Transverse colon (tissue), 4 donors: ENCODE measurements around the gene CDYL. TPM values are rescaled to one million over a fixed set of nuclear protein-coding genes. Genes with fewer than 3 reads are reported as not detected.
"Not testable (repeated sequence)": the region's sequence is repeated elsewhere in the genome, so short reads cannot be mapped to it uniquely, and the experiment has no call there.

Source experiments
- DNase-seq: peaks from one replicate; pipeline ENCODE4 v3.0.0-alpha.2; 2019
- H3K27ac ChIP-seq, 4 donors: fragments of 200-600 bp; sonication (generic); 2 replicates each; pipeline ENCODE4 v1.5.1; 2016 to 2018; ENCODE audit warnings: inconsistent platforms in 4 of 4
- H3K27me3 ChIP-seq: fragments of 200-600 bp; sonication (generic); 2 replicates; pipeline ENCODE4 v1.5.1; 2017; ENCODE audit warnings: inconsistent platforms
- H3K36me3 ChIP-seq, 4 donors: fragments of 200-600 bp; sonication (generic); 2 replicates each; pipeline ENCODE4 v1.5.1; 2017 to 2019; ENCODE audit warnings: inconsistent platforms in 4 of 4
- H3K4me1 ChIP-seq, 4 donors: fragments of 200-600 bp; sonication (generic); 2 replicates each; pipeline ENCODE4 v1.5.1; 2017 to 2020; ENCODE audit warnings: inconsistent platforms in 4 of 4
- H3K4me3 ChIP-seq, 4 donors: fragments of 200-600 bp; sonication (generic); 1 replicate in 1 of 4; 2 replicates in 3 of 4; pipeline versions ENCODE4 v1.5.1 to v1.6.1; 2017 to 2019; ENCODE audit warnings: inconsistent platforms in 4 of 4
- H3K9me3 ChIP-seq, 2 donors: fragments of 200-600 bp; sonication (generic); 2 replicates each; pipeline ENCODE4 v1.5.1; 2017 to 2019; ENCODE audit warnings: inconsistent platforms in 2 of 2
- EP300 ChIP-seq: sonication (generic); formaldehyde crosslinking; IDR thresholded peaks from one replicate; pipeline ENCODE4 v1.6.1; 2017; ENCODE audit warnings: antibody characterized with exemption, low read depth
- POLR2A ChIP-seq: fragments of 450-650 bp; IDR thresholded peaks from one replicate; pipeline ENCODE4 v1.6.1; 2016; ENCODE audit warnings: antibody characterized with exemption, mild to moderate bottlenecking, moderate library complexity
- POLR2AphosphoS5 ChIP-seq, 3 donors: sonication (generic); formaldehyde crosslinking; IDR thresholded peaks; one replicate each; pipeline ENCODE4 v1.6.1; 2016; ENCODE audit warnings: antibody characterized with exemption in 3 of 3
- WGBS, 2 donors: methylation state at CpG; one replicate each; pipeline ENCODE4 v1.1.5; 2018; ENCODE audit warnings: low coverage in 1 of 2; 5-methylcytosine and 5-hydroxymethylcytosine counted together
- in situ Hi-C, 4 donors: fragments of 200-750 bp; cut with MboI; loops; one replicate each; pipeline versions ENCODE4 v1.15.0 to v1.15.1; 2017; ENCODE audit warnings: low sequenced_read_pairs in 3 of 4, low pct_ligation_motif_present in 1 of 4, low pct_unique_long_range_greater_than_20kb in 1 of 4
- intact Hi-C: fragments of 100-400 bp; cut with DNase I; formaldehyde crosslinking; loops from one replicate; pipeline ENCODE4 v1.15.1; 2023; ENCODE audit warnings: low total_unique reads
- total RNA-seq, 4 donors: library from RNA; depleted of rRNA; stranded (reverse); fragments of >200 nt; gene quantifications; one replicate each; pipeline ENCODE4 v1.1.0, GENCODE V29; 2016
- TF ChIP-seq, protein P1 (sequence below), 5 experiments: fragments of 200-600 bp in 3 of 5; fragments of 450-650 bp in 2 of 5; sonication (generic) in 3 of 5; IDR thresholded peaks; 1 replicate in 2 of 5; 2 replicates in 3 of 5; pipeline ENCODE4 v1.5.1; 2016 to 2017; ENCODE audit warnings: antibody characterized with exemption in 5 of 5, inconsistent platforms in 3 of 5, mild to moderate bottlenecking in 2 of 5, moderate library complexity in 1 of 5

Gene CDYL
- total RNA-seq, 4 donors from 2014 or later, result 23.6 to 40.8 (median 30.0) TPM

DNA sequence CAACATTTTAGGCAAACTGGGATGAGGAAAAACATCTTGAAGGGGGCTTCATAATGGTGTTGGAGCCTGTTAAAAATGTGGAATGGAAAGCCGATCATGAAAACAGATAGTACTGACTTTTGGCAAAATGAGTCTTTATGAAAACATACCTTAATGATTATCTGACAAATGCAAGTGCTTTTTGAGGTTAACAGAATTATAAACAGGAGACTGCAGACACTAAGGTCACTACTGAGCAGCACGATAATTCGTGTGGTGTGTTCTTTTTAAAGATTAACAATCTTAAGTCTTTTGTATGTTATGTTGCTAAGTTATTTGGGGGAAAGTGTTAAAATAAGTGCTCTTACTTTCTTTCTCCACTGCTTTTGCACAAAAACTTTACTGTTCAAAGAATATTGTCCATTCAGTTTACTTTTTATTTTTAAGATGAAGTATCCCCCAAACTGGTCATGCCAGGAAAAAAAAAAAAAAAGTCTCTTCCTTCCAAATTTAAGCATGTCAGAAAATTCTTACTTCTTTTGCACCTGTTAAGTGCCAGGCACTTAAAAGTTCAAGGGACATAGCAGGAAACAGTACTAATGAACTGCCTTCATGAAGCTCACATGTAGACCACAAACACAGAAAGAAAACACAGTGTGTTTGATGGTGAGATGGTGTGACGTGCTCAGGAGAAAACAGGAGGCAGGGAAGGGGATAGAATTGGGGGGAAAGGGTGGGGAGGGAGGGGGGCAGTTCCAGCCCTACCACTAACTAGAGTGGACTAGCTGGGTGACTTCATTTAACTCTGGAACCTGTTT lies 73.2 kb downstream of the CDYL start:
- 59 to 64% methylated on average over 4 of the region's 4 CpGs for WGBS, 2 donors
- H3K4me1 ChIP-seq, result peaks cover 0 to 24% (median 4%) of the 10 kb centered on the region in 4 donors
- TF ChIP-seq, protein P1, sequence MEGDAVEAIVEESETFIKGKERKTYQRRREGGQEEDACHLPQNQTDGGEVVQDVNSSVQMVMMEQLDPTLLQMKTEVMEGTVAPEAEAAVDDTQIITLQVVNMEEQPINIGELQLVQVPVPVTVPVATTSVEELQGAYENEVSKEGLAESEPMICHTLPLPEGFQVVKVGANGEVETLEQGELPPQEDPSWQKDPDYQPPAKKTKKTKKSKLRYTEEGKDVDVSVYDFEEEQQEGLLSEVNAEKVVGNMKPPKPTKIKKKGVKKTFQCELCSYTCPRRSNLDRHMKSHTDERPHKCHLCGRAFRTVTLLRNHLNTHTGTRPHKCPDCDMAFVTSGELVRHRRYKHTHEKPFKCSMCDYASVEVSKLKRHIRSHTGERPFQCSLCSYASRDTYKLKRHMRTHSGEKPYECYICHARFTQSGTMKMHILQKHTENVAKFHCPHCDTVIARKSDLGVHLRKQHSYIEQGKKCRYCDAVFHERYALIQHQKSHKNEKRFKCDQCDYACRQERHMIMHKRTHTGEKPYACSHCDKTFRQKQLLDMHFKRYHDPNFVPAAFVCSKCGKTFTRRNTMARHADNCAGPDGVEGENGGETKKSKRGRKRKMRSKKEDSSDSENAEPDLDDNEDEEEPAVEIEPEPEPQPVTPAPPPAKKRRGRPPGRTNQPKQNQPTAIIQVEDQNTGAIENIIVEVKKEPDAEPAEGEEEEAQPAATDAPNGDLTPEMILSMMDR (IDR thresholded peaks at IDR 0.05), result no peak
- no peak for TF ChIP-seq EP300
- TF ChIP-seq POLR2AphosphoS5 (IDR thresholded peaks at IDR 0.05), result no peak
- no peak for TF ChIP-seq POLR2A
- intact Hi-C loops, result no loop called here
- H3K36me3 ChIP-seq, result no peaks in the 10 kb centered on the region
- in situ Hi-C loops, result no loop called here
- H3K9me3 ChIP-seq, result peaks cover 0 to 2% of the 10 kb centered on the region in 2 donors
- DNase-seq, result no peak
- H3K27me3 ChIP-seq, result no peaks in the 10 kb centered on the region
- no peak overlapping the region for H3K27ac ChIP-seq
- no peak overlapping the region for H3K4me3 ChIP-seq

DNA sequence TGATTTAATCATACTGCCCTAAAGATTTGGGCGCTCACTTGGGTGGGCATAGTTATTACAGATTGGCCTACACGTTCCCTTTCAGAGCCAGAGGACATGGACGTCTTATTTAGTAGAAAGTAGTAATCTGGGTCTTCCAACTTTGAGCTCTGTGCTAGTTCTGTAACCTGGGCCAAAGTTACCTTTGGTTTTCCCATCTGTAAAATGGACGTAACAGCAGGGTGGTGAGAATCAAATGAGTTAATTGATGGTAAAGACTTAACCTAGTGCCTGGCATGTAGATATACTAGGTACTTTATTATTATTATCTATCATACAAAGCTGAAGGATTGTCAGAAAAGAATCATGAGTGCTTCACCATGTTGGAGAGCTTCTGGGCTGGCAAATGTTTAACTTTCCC lies 74.8 kb downstream of the CDYL start:
- no peaks in the 10 kb centered on the region for H3K27me3 ChIP-seq
- WGBS, 2 donors, result 96% methylated on average over 4 of the region's 4 CpGs; no CpG with 5 or more reads in 1 of the 2 donors
- TF ChIP-seq, protein P1 (IDR thresholded peaks at IDR 0.05), result no peak
- TF ChIP-seq EP300, result no peak
- no peak overlapping the region for H3K4me3 ChIP-seq
- no peaks in the 10 kb centered on the region for H3K9me3 ChIP-seq
- DNase-seq, result no peak
- no peak overlapping the region for H3K27ac ChIP-seq
- in situ Hi-C loops (no loop called here), intact Hi-C loops (no loop called here)
- H3K4me1 ChIP-seq, result peaks cover 0 to 24% (median 4%) of the 10 kb centered on the region in 4 donors
- no peaks in the 10 kb centered on the region for H3K36me3 ChIP-seq

DNA sequence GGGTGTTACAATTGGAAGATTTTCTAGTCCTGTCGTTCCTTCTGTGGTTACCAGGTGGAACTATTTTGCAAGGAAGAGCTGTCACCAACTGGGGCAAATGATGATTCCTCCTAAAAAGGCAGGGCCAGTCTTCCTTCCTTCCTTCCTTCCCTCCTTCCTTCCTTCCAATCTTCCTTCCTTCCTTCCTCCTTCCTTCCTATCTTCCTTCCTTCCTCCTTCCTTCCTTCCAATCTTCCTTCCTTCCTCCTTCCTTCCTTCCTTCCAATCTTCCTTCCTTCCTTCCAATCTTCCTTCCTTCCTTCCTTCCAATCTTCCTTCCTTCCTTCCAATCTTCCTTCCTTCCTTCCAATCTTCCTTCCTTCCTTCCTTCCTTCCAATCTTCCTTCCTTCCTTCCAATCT lies 76.0 kb downstream of the CDYL start:
- DNase-seq, in situ Hi-C loops, H3K36me3 ChIP-seq, H3K4me3 ChIP-seq, intact Hi-C loops, H3K27me3 ChIP-seq, H3K9me3 ChIP-seq, H3K27ac ChIP-seq: not testable (repeated sequence)
- H3K4me1 ChIP-seq, result peaks cover 0 to 24% (median 4%) of the 10 kb centered on the region in 4 donors
- 57 to 83% methylated on average over 1 of the region's 1 CpG for WGBS, 2 donors

DNA sequence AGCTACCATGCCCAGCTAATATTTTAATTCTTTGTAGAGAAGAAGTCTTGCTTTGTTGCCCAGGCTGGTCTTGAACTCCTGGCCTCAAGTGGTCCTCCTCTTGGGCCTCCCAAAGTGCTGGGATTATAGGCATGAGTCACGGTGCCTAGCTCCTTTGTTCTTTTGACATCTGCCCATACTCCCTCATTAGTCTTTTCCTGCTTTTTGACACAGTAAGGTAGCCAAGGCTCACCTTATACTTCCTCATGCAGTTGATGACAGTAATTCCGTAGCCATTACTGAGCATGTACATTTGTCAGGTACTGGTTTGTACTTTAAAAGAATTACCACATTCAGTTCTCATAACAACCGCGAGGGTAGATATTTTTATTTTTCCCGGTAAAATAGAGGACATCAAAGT lies 76.7 kb downstream of the CDYL start:
- intact Hi-C loops, result no loop called here
- no peak for TF ChIP-seq POLR2AphosphoS5 (IDR thresholded peaks at IDR 0.05)
- TF ChIP-seq, protein P1 (IDR thresholded peaks at IDR 0.05), result no peak
- TF ChIP-seq POLR2A, result no peak
- no peak for TF ChIP-seq EP300
- WGBS, 2 donors, result 88% methylated on average over 5 of the region's 5 CpGs

More for the DNA sequence above, 76.7 kb downstream of the CDYL start:
- H3K36me3 ChIP-seq, result no peaks in the 10 kb centered on the region
- H3K4me3 ChIP-seq, result no peak overlapping the region
- H3K9me3 ChIP-seq, result no peaks in the 10 kb centered on the region
- H3K27me3 ChIP-seq, result no peaks in the 10 kb centered on the region
- peaks cover 0 to 28% (median 4%) of the 10 kb centered on the region in 4 donors for H3K4me1 ChIP-seq
- H3K27ac ChIP-seq, result no peak overlapping the region
- in situ Hi-C loops, result no loop called here
- no peak for DNase-seq
